Upper lobe of right lung (tissue), 1 donor: ENCODE measurements around the gene LYPD6B. TPM values are rescaled to one million over a fixed set of nuclear protein-coding genes. Genes with fewer than 3 reads are reported as not detected.

Experiments used
- ATAC-seq: fragments of 200-7000 bp; cut with Tn5 transposase; one replicate; pipeline ENCODE4 v1.9.1; 2020; ENCODE audit warnings: mild to moderate bottlenecking, moderate library complexity
- DNase-seq: peaks from one replicate; pipeline ENCODE4 v3.0.0-alpha.2; 2020
- H3K27ac ChIP-seq: fragments of 200-600 bp; one replicate; pipeline ENCODE4 v1.8.0; 2022
- H3K27me3 ChIP-seq: fragments of 200-600 bp; one replicate; pipeline ENCODE4 v1.8.0; 2022; ENCODE audit warnings: mild to moderate bottlenecking
- H3K36me3 ChIP-seq: fragments of 200-600 bp; one replicate; pipeline ENCODE4 v1.8.0; 2022
- H3K4me1 ChIP-seq: fragments of 200-600 bp; one replicate; pipeline ENCODE4 v1.8.0; 2022
- H3K4me3 ChIP-seq: fragments of 200-600 bp; one replicate; pipeline ENCODE4 v1.8.0; 2022; ENCODE audit warnings: mild to moderate bottlenecking
- H3K9me3 ChIP-seq: fragments of 200-600 bp; one replicate; pipeline ENCODE4 v1.8.0; 2022
- intact Hi-C: fragments of 100-400 bp; cut with DNase I; formaldehyde crosslinking; loops from one replicate; pipeline ENCODE4 v1.11.0; 2022
- total RNA-seq: library from RNA; stranded (reverse); fragmentation: NEBNext Ultra II Directional; extraction: Animal tissue kit (Norgen Biotek cat#: 25700); gene quantifications from one replicate; pipeline ENCODE4 v1.2.1, GENCODE V29; 2021
- TF ChIP-seq, protein P1 (sequence below): fragments of 200-600 bp; IDR thresholded peaks from one replicate; pipeline ENCODE4 v1.8.0; 2022; ENCODE audit warnings: antibody characterized with exemption
- donor health status: DM: no; HTN: yes; CAD: no; lungs with severe emphysema.

Gene LYPD6B
- total RNA-seq, 1 donor from 2014 or later, result 0.78 TPM

DNA sequence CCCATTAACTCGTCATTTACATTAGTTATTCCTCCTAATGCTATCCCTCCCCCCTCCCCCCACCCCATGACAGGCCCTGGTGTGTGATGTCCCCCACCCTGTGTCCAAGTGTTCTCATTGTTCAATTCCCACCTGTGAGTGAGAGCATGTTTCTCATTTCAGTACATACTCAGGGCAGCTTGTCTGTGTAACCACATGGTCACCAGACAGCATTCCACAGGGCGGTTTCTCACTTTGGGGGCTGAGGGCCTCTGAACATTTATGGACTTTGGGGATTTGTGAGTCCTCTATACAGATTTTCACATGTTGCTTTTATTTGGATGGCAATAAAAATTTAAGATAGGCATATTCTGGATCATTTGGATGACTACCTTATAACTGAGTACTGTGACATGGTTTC, 84.0 kb downstream of the LYPD6B start:
- no peaks in the 10 kb centered on the region for H3K9me3 ChIP-seq
- no peaks in the 10 kb centered on the region for H3K36me3 ChIP-seq
- DNase-seq (no peak), ATAC-seq (peak; percentile 35)
- no peak overlapping the region for H3K27ac ChIP-seq
- H3K4me3 ChIP-seq, result no peak overlapping the region
- H3K4me1 ChIP-seq, result no peaks in the 10 kb centered on the region
- no peaks in the 10 kb centered on the region for H3K27me3 ChIP-seq
- TF ChIP-seq, protein P1, sequence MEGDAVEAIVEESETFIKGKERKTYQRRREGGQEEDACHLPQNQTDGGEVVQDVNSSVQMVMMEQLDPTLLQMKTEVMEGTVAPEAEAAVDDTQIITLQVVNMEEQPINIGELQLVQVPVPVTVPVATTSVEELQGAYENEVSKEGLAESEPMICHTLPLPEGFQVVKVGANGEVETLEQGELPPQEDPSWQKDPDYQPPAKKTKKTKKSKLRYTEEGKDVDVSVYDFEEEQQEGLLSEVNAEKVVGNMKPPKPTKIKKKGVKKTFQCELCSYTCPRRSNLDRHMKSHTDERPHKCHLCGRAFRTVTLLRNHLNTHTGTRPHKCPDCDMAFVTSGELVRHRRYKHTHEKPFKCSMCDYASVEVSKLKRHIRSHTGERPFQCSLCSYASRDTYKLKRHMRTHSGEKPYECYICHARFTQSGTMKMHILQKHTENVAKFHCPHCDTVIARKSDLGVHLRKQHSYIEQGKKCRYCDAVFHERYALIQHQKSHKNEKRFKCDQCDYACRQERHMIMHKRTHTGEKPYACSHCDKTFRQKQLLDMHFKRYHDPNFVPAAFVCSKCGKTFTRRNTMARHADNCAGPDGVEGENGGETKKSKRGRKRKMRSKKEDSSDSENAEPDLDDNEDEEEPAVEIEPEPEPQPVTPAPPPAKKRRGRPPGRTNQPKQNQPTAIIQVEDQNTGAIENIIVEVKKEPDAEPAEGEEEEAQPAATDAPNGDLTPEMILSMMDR, result no peak
- intact Hi-C loops, result no loop called here

DNA sequence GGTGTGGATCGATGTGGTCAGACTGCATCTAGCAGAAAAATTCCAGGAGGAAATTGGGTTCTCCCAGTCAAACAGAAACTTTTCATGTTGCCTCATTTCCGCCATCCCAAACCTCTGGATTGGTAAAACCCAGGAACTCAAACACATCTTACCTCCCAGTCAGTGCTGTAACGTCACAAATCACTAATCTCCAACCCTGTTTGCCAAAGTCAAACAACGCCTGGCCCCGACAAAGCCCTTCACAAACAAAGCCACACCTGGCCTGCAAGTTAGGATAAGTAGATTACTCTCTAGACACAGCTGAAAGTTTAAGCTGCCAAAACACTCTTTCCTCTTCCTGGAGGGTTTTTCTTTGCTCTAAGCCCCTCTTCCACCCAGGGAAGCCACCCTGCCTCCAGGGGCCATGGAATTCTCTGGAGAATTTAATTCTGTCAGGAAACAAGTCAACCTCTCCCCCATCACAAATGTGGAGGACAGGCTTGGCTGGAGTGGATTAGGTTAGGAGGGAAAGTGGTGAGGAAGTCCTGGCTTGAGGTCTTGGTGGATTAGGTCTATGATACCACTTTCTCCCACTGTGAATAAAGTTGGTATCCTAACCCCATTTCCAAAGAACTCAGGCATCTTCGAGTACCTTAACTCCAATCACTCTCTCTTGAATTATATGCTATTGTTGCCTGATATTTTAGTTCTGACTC, 86.7 kb downstream of the LYPD6B start:
- H3K4me1 ChIP-seq, result no peaks in the 10 kb centered on the region
- H3K27me3 ChIP-seq, result no peaks in the 10 kb centered on the region
- no peaks in the 10 kb centered on the region for H3K9me3 ChIP-seq
- DNase-seq (no peak), ATAC-seq (peak; percentile 65)
- H3K36me3 ChIP-seq, result no peaks in the 10 kb centered on the region
- H3K27ac ChIP-seq, result no peak overlapping the region
- H3K4me3 ChIP-seq, result no peak overlapping the region
- intact Hi-C loops, result no loop called here
- TF ChIP-seq, protein P1, result no peak

DNA sequence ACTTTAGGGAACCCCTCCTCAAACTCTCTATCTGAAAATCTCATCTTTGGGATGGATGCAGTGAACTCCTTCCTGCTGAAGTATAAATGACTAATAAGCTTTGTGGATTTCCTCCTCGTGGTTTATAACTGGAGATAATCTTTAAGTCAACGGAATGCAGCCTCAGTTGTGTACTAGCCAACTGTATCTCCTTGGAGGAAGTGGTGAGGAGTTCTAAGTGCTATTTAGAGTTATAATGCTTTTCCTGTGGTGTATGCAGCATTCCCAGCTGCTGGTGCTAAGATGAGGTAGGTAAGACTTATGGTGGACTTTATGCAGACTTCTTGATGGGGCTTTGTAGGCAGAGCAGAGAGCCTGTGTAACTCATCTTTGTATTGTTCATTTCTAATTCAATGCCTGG, 90.9 kb downstream of the LYPD6B start:
- Histone ChIP-seq H3K4me1 (no peaks in the 10 kb centered on the region), H3K36me3 (no peaks in the 10 kb centered on the region), H3K4me3 (no peak overlapping the region), H3K27ac (no peak overlapping the region), H3K27me3 (no peaks in the 10 kb centered on the region), H3K9me3 (no peaks in the 10 kb centered on the region)
- DNase-seq (no peak), ATAC-seq (no peak)
- intact Hi-C loops, result no loop called here
- TF ChIP-seq, protein P1, result no peak

DNA sequence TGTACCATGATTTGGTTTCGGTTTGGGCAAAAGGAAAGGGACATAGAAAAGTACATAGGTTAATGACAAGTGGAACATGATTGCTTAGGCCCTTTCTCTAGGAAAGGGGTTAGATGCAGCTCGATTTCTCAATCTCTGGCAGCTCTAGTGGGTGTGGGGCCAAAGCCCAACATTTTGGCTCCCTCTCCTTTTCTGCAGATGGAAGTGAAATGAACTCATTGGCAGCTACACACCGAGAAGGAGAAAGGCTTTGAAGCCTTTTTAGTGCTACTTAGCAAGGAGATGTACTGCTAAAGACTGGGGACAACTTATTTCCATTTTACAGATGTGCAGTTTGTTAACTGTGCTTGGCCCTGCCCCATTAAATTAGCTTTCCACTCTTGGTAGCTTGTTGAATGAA, 93.8 kb downstream of the LYPD6B start:
- no peaks in the 10 kb centered on the region for H3K4me1 ChIP-seq
- no peak for DNase-seq
- no peaks in the 10 kb centered on the region for H3K27me3 ChIP-seq
- intact Hi-C loops, result no loop called here
- no peak overlapping the region for H3K4me3 ChIP-seq
- ATAC-seq, result no peak
- TF ChIP-seq, protein P1, result no peak
- no peak overlapping the region for H3K27ac ChIP-seq
- no peaks in the 10 kb centered on the region for H3K36me3 ChIP-seq
- no peaks in the 10 kb centered on the region for H3K9me3 ChIP-seq

DNA sequence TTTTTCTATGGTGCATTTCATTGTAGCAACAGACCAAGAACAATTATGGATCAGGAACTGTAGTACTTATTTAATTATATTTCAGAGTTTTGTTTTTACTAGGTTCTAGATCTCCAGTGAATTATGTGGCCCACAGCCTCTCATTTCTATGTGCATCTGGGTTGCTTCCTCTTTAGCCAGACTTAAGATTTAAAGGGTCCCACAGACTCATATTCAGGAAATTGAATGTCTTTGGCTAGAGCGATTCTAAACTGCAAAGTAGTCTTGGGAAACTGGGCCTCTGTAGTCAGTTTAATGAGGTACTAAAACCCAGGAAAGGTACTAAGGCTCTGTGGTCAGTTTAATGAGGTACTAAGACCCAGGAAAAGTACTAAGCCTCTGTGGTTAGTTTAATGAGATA, 94.4 kb downstream of the LYPD6B start:
- H3K4me1 ChIP-seq, result no peaks in the 10 kb centered on the region
- ATAC-seq (no peak), DNase-seq (no peak)
- no peaks in the 10 kb centered on the region for H3K9me3 ChIP-seq
- H3K4me3 ChIP-seq, result no peak overlapping the region
- H3K36me3 ChIP-seq, result no peaks in the 10 kb centered on the region
- no peaks in the 10 kb centered on the region for H3K27me3 ChIP-seq
- TF ChIP-seq, protein P1, result no peak
- H3K27ac ChIP-seq, result no peak overlapping the region
- intact Hi-C loops, result no loop called here
